GM18498 (cell line): ENCODE data around the gene INF2.
A peak's percentile ranks its signal among the peaks of the same experiment; 100 is the strongest.
"Not testable (repeated sequence)": the region's sequence is repeated elsewhere in the genome, so short reads cannot be mapped to it uniquely, and the experiment has no call there.

Source experiments
- ATAC-seq: cut with Tn5 transposase; IDR thresholded peaks from one replicate; pipeline ENCODE4 v1.9.1; 2021; ENCODE audit warnings: mild to moderate bottlenecking, moderate library complexity; ENCODE audit not compliant: unreplicated experiment

The INF2 gene

DNA sequence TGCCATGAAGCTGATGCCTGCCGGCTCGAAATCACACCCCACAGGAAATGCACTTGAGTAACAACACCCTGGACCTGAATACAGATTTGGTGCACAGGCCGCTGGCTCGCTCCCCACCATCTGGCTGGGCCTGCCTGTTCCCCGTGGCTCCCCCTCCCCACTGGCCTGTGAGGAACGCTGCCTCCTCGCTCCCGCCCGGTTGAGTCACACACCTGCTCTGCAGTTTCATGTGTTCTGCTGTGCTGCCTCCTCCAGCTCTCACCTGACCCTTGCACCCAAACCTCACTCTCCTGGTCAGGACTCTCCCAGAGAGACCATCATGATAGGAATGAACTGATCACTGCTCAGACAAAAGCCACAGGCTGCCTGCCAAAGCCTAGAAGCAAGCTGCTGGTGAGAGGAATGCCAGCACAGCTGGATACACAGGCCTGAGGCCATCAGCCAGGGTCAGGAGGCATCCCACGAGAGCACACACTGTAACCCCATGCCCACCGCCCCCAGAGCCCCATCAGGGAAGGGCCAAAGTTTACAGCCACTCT, 59.8 kb downstream of the INF2 start:
- ATAC-seq: no peak

DNA sequence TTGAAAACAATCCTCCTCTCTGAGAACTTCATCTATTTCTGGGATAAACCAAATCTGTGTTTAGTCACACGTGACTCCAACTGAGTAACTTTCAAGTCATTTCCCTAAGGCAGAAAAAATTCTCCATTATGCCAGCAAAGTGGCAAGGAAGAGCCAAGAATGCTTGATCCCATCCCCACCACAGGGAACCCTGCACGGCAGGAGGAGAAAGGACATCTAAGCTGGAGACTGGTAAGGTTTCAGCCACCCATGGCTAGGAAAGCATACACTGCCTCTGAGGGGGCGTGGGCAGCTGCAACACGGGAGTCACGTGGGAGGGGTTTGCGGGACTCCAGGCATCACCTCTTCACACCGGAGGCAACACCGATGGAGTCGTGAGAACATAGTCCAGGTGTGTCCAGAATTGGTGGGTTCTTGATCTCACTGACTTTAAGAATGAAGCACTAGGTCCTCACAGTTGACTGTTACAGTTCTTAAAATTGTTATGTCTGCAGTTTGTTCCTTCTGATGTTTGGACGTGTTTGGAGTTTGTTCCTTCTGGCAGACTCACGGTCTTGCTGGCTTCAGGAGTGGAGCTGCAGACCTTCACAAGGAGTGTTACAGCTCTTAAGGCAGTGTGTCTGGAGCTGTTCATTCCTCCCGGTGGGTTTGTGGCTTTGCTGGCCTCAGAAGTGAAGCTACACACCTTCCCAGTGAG, 60.8 kb downstream of the INF2 start:
- ATAC-seq: no peak

DNA sequence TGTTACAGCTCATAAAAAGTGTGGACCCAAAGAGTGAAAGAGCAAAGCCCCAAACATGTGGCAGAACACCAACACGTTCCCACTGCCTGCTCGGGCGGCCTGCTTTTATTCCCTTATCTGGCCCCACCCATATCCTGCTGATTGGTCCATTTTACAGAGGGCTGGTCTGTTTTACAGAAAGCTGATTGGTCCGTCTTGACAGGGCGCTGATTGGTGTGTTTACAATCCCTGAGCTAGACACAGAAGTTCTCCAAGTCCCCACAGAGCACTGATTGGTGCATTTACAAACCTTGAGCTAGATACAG, 61.3 kb downstream of the INF2 start:
- ATAC-seq: not testable (repeated sequence)

DNA sequence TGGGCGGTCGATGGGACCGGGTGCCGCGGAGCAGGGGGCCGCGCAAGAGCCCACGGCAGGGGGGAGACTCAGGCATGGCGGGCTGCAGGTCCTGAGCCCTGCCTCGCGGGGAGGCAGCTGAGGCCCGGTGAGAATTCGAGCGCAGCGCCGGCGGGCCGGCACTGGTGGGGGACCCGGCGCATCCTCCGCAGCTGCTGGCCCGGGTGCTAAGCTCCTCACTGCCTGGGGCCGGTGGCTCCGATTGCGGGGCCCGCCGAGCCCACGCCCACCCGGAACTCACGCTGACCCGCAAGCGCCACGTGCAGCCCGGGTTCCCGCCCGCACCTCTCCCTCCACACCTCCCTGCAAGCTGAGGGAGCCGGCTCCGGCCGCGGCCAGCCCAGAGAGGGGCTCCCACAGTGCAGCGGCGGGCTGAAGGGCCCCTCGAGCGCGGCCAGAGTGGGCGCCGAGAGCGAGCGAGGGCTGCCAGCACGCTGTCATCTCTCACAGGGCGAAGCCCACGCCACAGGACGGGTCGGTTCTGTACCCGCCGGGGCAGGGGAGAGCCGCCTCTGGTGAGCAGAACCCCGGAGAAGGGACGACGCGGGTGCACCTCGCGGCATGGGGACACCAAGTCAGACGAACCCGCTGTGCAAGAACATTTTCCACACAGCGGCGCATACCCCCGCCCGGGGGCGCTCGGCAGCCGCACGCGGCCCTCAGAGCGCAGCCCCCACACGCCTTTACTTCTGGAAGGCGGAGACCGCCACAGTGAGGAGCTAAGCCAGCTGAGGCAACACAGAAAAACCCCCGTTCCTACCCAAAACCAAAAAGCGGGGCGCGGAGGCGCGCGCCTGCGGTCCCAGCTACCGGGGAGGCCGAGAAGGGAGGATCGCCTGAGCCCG, 62.4 kb downstream of the INF2 start:
- ATAC-seq: no peak

DNA sequence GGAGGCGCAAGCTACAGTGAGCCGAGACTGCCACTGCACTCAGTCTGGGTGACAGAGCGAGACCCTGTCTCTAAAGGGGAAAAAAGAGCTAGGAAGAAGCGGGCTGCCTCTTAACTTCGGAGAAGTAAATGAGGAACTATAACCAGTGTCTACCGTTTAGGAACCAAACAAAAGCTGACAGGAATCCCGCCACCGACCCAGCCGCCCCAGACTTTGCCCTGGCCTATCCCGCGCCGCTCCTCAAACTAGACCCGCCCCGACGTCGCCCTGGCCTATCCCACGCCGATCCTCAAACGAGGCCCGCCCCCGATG, 63.0 kb downstream of the INF2 start:
- peak; percentile 1 for ATAC-seq

DNA sequence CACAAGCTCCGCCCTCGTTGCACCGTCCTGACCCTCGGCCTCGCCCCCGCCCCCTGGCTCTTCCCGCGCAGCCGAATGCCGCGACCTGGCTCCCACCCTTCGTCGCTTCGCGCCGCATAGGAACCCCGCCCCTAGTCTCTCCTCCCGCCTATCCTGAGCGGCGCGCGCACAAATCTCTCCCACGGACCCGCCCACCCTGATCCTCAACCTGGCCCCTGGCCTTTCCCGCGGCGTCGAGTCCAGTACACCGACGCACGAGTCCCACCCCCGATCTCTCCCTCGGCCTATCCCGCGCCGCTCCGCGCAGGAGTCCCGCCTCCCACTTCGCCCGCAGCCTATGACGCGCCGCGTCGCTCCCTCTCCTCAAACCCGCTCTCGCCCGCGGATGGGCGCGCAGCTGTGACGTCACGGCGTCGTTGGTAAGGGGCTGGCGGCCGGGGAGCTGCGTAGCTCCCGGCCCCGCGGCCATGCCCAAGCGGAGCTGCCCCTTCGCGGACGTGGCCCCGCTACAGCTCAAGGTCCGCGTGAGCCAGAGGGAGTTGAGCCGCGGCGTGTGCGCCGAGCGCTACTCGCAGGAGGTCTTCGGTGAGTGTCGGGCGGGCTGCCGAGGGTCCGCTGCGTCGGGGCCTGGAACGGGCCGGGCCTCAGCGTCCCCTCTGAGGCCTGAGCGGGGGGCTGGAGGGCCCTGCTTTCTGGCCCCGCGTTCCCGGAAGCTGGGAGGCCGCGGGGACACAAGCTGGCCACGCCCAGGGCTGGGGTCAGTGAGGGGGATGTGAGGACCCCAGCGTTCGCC, 63.5 kb downstream of the INF2 start, which contains the start of gene SIVA1:
Gene SIVA1 (plus strand): TSS at position 413 of the 793 bp plus-strand sequence. CDS start 55 bp downstream, at position 468.
- ATAC-seq: peak; percentile 87

DNA sequence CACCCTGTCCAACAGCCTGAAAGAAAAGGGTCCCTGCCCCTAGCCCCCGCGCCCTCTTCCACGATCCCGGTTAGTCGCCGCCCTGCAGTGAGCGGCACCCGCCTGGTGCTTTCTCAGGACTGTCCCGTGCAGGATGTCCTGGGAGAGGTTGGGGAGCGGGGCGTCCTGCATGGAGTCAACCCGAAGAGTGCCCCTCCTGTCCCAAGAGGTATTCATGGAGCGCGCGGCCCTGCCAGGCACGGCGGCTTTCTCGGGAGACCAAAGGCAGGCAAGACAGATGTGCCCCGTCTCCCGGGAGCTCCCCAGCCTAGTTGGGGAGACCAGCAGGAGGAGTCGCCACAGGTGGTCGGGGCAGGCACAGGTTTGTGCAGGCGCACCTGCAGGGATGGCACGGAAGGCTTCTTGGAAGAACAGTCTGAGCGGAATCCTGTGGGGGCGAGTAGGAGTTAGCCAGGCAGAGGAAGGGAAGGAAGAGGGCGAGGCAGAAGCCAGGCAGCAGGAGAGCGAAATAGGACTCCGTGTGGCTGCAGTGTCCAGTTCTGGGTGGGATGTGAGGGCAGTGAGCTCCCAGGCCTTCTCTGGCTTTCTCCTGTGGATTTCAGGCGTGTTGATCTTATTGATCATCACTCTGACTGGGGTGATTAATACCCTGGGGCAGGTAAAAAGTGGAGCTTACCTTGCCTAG, 64.3 kb downstream of the INF2 start:
- ATAC-seq: no peak

DNA sequence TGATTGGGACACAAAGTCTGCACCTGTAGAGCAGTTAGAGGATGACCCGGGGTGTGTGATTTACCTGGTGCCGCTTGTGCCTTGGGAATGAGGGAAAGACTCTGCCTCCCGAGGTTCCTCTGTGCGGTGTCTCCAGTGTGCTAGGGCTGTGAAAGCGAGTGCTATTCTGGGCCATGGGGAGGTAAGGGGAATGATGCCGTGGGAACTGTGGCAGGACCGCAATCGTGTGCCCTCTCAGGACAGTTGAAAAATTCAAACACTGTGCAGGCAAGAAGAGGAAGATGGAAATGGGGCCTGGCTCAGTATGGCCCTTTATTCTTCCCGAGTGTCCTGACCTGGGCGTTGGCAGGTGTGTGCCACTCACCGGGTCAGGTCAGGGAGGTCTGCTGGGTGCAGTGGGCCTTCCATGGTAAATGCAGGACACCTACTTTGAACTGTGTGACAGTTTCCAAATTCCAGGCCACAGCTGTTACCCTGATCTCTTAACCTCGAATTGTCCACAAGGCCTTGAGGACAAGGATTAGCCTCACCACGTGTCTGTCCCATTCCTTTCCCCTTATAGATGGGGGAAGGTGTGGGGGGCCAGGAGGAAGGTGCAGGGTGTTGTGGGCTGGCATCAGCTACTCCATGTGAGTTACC, 64.9 kb downstream of the INF2 start:
- no peak for ATAC-seq

DNA sequence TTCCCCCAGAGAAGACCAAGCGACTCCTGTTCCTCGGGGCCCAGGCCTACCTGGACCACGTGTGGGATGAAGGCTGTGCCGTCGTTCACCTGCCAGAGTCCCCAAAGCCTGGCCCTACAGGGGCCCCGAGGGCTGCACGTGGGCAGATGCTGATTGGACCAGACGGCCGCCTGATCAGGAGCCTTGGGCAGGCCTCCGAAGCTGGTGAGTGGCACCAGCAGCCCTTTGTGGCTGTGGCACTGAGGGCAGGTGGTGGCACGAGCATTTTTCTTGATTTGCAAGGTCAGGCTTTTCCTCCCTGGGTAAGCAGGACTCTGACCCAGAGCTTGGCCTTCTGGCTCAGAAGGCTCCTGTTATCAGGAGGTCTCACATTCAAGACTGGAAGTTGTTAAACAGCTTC, 66.2 kb downstream of the INF2 start:
- ATAC-seq: no peak

DNA sequence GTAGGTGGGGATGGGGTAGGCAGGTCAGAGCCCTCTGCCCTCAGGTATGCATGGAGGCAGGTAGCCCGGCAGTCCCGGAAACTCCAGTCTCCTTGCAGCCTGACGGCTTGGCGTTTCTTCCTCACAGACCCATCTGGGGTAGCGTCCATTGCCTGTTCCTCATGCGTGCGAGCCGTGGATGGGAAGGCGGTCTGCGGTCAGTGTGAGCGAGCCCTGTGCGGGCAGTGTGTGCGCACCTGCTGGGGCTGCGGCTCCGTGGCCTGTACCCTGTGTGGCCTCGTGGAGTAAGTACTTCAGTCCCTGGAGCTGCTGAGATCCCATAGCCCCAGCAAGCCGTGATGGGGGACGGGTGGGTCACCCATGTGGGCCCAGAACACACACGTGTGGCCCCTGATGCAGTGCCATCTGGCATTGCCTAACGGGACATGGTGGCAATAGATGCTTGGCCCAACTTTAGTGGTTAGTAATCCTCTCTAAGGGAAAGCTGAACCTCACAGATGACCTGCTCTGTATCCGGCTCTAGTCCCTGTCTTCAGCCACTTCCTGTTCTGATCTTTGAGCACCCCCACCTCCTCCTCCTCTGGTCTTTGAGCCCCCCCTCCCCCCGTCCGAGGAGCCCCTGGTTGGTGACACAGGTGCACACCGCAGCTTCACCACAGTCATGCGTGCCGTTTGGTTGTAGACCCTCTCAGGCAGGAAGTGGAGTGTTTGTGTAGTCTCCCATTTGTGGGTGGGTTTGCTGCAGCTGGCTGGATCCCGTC, 67.2 kb downstream of the INF2 start:
- no peak for ATAC-seq

DNA sequence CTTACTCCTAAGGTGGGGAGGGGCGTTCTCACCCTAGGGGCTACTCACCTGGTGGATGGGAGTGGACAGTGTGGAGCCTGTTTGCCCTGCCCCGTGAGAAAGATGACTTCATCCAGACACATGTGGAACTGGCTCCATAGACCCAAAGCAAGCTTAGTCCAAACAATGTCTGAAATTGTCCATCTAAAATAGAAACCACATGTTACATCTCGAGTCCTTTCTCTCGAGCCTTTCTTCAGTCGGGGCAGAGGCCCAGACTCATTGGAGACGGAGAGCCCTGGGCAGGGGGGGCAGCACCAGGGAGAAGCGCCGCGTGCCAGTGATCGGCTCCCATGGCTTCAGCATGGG, 67.8 kb downstream of the INF2 start:
- ATAC-seq: no peak

DNA sequence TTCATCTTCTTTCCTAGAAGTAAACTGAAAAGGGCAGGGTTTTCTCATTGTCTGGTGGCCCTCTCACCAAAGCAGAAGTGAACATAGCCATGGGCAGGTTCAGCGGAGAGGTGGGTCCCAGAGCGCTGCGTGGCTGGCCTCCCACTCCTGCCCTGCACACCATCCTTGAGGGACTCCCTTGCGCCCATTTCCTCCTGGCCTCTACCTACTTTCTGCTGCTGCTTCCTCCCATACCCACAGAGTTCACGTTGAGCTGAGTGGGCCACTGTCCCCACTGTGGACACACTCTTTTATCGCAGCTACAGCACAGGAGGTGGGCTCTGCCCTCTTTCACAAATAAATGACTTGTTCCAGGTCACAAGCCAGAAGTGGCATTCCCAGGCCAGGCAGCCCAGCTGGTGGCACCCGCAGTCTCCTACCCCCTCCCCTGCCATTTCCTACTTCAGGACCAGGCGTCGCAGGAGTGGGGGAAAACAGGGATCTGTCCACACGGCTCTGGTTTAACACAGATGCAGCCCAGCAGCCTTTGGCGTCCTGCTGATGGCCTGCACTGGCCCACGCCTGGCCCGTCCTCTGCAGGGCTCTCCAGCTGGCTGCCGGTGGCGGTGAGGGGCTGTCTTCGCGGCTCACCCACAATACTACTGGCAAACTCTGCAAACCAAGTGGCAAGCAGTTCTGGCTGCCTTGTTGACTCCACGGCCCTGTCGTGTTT, 68.4 kb downstream of the INF2 start:
- no peak for ATAC-seq

DNA sequence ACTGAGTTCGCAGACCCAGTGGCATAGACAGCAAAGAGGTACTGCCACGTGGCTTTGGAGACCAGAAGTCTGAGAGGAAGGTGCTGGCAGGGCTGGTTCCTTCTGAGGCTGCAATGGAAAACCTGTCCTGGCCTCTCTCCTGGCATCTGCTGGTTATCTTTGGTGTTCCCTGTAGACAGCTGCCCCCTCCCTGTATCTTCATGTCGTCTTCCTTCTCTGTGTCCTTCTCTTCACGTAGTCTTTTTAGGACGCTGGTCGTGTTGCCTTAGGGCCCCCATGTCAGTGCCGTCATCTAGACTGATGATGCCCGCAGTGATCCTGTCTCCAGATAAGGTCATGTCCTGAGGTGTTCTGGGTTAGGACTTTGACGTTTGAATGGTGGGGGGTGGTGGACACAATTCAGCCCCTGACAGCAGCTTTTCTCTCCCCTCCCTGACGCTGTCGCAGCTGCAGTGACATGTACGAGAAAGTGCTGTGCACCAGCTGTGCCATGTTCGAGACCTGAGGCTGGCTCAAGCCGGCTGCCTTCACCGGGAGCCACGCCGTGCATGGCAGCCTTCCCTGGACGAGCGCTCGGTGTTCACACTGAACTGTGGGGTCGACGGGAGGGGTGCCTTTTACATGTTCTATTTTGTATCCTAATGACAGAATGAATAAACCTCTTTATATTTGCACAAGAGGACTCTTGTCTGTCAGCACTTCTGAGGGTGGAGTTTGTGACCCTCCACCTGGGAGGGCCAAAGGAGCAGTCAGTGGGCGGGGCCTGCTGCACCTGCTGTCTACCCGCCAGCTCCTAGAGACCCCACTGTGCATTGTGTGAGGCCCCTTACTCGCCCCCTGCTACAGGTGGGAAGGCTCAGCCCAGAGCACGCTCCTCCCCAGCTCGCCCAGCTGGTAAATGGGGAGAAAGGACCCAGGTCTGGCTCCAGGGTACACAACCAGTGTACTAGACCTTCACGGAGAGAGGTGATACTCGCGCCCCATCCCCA, 69.9 kb downstream of the INF2 start:
- no peak for ATAC-seq

DNA sequence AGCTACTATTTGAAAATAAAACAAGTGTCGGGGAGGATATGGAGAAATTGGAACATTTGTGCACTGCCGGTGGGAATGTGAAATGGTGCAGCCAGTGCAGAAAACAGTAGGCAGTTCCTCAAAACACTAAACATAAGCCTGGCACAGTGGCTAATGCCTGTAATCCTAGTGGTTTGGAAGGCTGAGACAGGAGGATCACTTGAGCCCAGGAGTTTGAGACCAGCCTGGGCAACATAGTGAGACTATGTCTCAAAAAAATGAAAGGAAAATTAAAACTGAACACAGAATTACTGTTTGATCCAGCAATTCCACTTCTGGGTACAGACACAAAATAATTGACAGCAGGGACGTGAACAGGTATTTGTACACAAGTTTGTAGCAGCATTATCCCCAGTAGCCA, 76.1 kb downstream of the INF2 start:
- ATAC-seq: no peak

DNA sequence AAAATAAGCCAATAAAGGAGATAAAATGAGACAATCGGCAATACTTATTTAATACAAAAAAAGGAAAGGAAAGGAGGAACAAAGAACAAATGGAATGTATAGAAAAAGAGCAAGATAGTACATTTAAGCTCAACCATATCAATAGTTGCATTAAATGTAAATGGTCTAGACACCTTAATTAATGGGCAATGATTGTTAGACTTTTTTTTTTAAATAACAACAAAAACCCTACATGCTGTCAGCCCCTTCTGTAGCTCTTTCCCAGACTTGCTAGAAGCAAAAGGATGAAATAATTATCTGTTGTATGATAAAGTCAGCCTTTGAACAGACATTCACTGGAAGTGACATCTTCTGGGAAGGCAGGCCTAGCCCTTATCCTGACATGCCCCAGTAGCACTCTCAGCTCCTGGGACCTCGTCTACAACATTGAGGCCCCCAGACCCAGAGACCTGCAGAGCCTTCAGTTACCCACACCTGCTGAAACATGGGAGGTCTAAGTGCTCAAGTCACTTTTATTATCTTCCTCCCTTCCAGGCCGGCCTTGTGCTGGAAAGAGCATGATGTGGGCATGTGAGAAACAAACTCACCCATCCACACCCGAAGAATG, 76.9 kb downstream of the INF2 start:
- ATAC-seq: no peak

DNA sequence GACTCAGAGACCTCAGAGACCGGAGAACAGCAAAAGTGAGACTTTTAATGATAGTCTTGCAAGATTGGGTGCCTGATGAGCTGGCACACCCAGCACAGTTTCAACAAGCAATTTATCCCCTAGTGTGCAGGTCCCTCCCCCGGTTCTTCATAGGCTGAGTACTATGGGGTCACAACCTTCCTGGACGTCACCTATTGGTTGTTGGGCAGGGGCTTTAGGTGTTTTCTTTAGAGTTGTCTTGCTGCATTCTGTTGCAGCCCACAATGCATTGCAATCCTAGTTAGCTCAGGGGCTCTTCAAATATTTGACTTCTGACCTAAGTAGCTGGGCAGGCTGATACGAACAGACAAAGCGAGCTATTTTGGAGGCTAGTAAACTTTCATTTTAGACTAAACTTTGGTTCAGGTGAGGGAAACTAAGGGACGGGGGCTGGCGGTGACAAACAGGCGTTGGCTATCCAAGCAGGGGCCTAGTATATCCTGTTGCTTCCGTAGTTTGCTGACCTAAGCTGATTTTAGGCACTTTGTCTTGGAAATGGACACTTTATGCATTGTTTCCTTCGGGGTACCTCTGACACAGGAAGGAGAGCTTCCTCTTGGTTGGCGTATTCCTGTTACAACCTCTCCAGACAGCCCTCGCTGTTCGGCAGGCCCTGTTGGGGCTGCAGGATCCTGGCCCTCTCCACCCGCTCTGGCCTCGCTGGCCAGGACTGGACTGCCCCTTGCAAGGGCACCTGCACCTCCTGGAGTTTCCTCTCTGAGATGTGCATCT, 77.6 kb downstream of the INF2 start:
- ATAC-seq: no peak

DNA sequence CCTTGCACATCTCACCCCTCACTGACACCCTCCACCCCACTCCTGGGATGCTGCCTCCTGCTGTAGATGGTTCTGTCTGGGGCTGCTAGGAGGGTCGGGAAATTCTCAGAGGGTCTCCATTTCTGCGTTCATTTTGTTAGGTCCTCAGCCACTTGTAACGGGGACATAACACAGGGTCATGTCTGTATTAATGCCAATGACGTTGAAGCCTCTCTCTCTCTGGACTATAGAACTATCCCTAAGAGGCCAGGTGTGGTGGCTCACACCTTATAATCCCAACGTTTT, 78.2 kb downstream of the INF2 start:
- ATAC-seq: no peak
